K562 (cell line): ENCODE data around the gene IRF2BP1. TPM values are rescaled to one million over a fixed set of nuclear protein-coding genes. Genes with fewer than 3 reads are reported as not detected.

Source experiments
- ATAC-seq: fragments of 200-7000 bp; cut with Tn5 transposase; 3 replicates; pipeline ENCODE4 v1.9.1; 2020; ENCODE audit warnings: moderate library complexity
- BruUV-seq: library from RNA; stranded (reverse); fragments of 400-500 nt; replicated peaks from 2 replicates; lab custom pipeline; 2021; lab: Mats Ljungman, UMichigan
- CTCF ChIA-PET: fragments of 300-600 bp; formaldehyde crosslinking; extraction: SDS; loops from one replicate; lab custom pipeline; 2021; ENCODE audit warnings: low intra/inter-chr PET ratio; lab: Yijun Ruan, JAX
- POLR2A ChIA-PET: fragments of 300-600, 350-650 bp; sonication (Branson Sonifier 250); formaldehyde crosslinking; extraction: SDS; loops from one replicate; lab custom pipeline; 2021; ENCODE audit warnings: antibody characterized with exemption, inconsistent platforms; lab: Yijun Ruan, JAX
- DNase-seq, 4 experiments: peaks; one replicate each; pipeline versions ENCODE4 v3.0.0 to v3.0.0-alpha.2; 2011 to 2018; ENCODE audit warnings: low spot score in 3 of 4, mixed read lengths in 3 of 4; ENCODE audit errors: extremely low read depth in 1 of 4
- FAIRE-seq: peaks from 2 replicates; lab custom pipeline; 2011; peaks lifted over from hg19 to GRCh38; lab: Jason Lieb, UNC
- H2AFZ ChIP-seq: 2 replicates; pipeline ENCODE4 v1.6.0; 2011; ENCODE audit warnings: low read depth, low read length, control low read depth, inconsistent platforms
- H3K27ac ChIP-seq: fragments of 200-600 bp; 3 replicates; pipeline ENCODE4 v1.8.0; 2011; ENCODE audit warnings: low read depth, mild to moderate bottlenecking, control low read depth, inconsistent platforms, low read length, moderate library complexity, mixed read lengths; ENCODE audit errors: extremely low read depth
- H3K27me3 ChIP-seq, 2 experiments: fragments of 300-600 bp in 1 of 2; 2 replicates in 1 of 2; 3 replicates in 1 of 2; pipeline versions ENCODE4 v1.6.0 to v1.8.0; 2011; ENCODE audit warnings: inconsistent platforms in 2 of 2, low read length in 2 of 2, mild to moderate bottlenecking in 1 of 2, mixed read lengths in 1 of 2, moderate library complexity in 1 of 2; ENCODE audit not compliant: control insufficient read depth in 2 of 2, insufficient read depth in 2 of 2
- H3K36me3 ChIP-seq: fragments of 300-600 bp; 3 replicates; pipeline ENCODE4 v1.8.0; 2011; ENCODE audit warnings: mild to moderate bottlenecking, low read length, inconsistent platforms; ENCODE audit not compliant: control insufficient read depth, insufficient read depth
- H3K4me1 ChIP-seq, 2 experiments: fragments of 200-600 bp in 1 of 2; replicated peaks in 1 of 2; 2 replicates in 1 of 2; 3 replicates in 1 of 2; pipeline versions ENCODE4 v1.5.1 to v1.8.0; 2011; ENCODE audit warnings: inconsistent platforms in 2 of 2, low read length in 2 of 2, mild to moderate bottlenecking in 1 of 2, mixed read lengths in 1 of 2, moderate library complexity in 1 of 2; ENCODE audit not compliant: control insufficient read depth in 2 of 2, insufficient read depth in 2 of 2
- H3K4me2 ChIP-seq: 2 replicates; pipeline ENCODE4 v1.6.1; 2011; ENCODE audit warnings: low read length, control low read depth, inconsistent platforms, mixed read lengths; ENCODE audit not compliant: insufficient read depth
- H3K4me3 ChIP-seq: fragments of 200-600 bp; sonication (generic), shearing (Covaris generic); 2 replicates; pipeline ENCODE4 v1.5.1; 2016; ENCODE audit warnings: control low read depth, inconsistent platforms
- H3K79me2 ChIP-seq: fragments of 200-600 bp; 3 replicates; pipeline ENCODE4 v1.8.0; 2011; ENCODE audit warnings: low read length, inconsistent platforms; ENCODE audit not compliant: control insufficient read depth, insufficient read depth
- H3K9ac ChIP-seq, 2 experiments: 2 replicates each; pipeline versions ENCODE4 v1.6.0 to v1.6.1; 2011; ENCODE audit warnings: low read depth in 2 of 2, low read length in 2 of 2, control low read depth in 1 of 2, inconsistent platforms in 1 of 2, mild to moderate bottlenecking in 1 of 2, mixed read lengths in 1 of 2; ENCODE audit not compliant: insufficient read depth in 1 of 2
- H3K9me1 ChIP-seq: one replicate; pipeline ENCODE4 v1.6.0; 2011; ENCODE audit warnings: inconsistent platforms, mild to moderate bottlenecking, low read length, moderate library complexity; ENCODE audit not compliant: control insufficient read depth, insufficient read depth
- H3K9me3 ChIP-seq: replicated peaks from 2 replicates; pipeline ENCODE4 v1.5.1; 2011; ENCODE audit warnings: low read depth, low read length, inconsistent platforms; ENCODE audit not compliant: control insufficient read depth, insufficient read depth
- H4K20me1 ChIP-seq: replicated peaks from 2 replicates; pipeline ENCODE4 v1.6.1; 2011; ENCODE audit warnings: low read length, inconsistent platforms, mixed read lengths; ENCODE audit not compliant: control insufficient read depth, insufficient read depth
- BHLHE40 ChIP-seq: IDR thresholded peaks from 2 replicates; pipeline ENCODE4 v1.6.1; 2011; ENCODE audit warnings: low read length, improper control_type of control experiment
- CEBPG ChIP-seq, 3 experiments: fragments of 200-800 bp in 1 of 3; sonication (Bioruptor generic) in 1 of 3; sonication (generic) in 1 of 3; formaldehyde crosslinking in 1 of 3; IDR thresholded peaks in 2 of 3; conservative IDR thresholded peaks in 1 of 3; 2 replicates each; pipeline versions ENCODE4 v1.6.1 to v1.8.0; 2016 to 2022; ENCODE audit warnings: missing compliant biosample characterization in 2 of 3, missing genetic modification characterization in 2 of 3, mild to moderate bottlenecking in 1 of 3, missing genetic modification reagents in 1 of 3
- ESRRB ChIP-seq: fragments of 250-450 bp; sonication (Bioruptor Pico); IDR thresholded peaks from 2 replicates; pipeline ENCODE4 v1.5.0; 2020; ENCODE audit warnings: mild to moderate bottlenecking, moderate library complexity, borderline replicate concordance
- RBM14 ChIP-seq: fragments of 200-400 bp; formaldehyde crosslinking; IDR thresholded peaks from 2 replicates; pipeline ENCODE4 v1.6.1; 2018; ENCODE audit warnings: low read depth, mild to moderate bottlenecking, low read length, moderate library complexity, borderline replicate concordance; ENCODE audit not compliant: insufficient read depth
- SETDB1 ChIP-seq: IDR thresholded peaks from one replicate; pipeline ENCODE4 v1.6.1; 2012; ENCODE audit warnings: low read length, control low read depth, inconsistent platforms
- STAG1 ChIP-seq: sonication (generic); formaldehyde crosslinking; IDR thresholded peaks from 2 replicates; pipeline ENCODE4 v1.5.0; 2020; ENCODE audit warnings: missing genetic modification reagents, borderline replicate concordance
- TSC22D4 ChIP-seq: fragments of 450-650 bp; IDR thresholded peaks from 2 replicates; pipeline ENCODE4 v1.6.1; 2016; ENCODE audit warnings: missing genetic modification characterization, missing biosample characterization, control low read depth
- WGBS: fragments of 100-300 bp; shearing (Covaris generic); methylation state at CpG from one replicate; pipeline ENCODE4 v1.1.6; 2016; ENCODE audit warnings: low coverage, mixed read lengths; ENCODE audit not compliant: insufficient coverage; ENCODE audit errors: missing lambda C conversion rate; 5-methylcytosine and 5-hydroxymethylcytosine counted together
- in situ Hi-C: fragments of 300-500 bp; cut with MboI; formaldehyde crosslinking; loops from 4 replicates; pipeline ENCODE4 v1.15.0; 2018; ENCODE audit warnings: inconsistent platforms, mixed read lengths
- intact Hi-C: fragments of 100-400 bp; cut with micrococcal nuclease; formaldehyde crosslinking; loops from 2 replicates; pipeline ENCODE4 v1.14.2; 2022
- polyA plus RNA-seq, 8 experiments: library from polyadenylated mRNA; depleted of rRNA in 4 of 8; stranded (reverse) in 5 of 8; unstranded in 3 of 8; fragments of >200 nt; fragmentation: Nextera tagmentation in 2 of 8; fragmentation: Illumina TruSeq in 1 of 8; extraction: Ambion mirVana in 2 of 8; extraction: Trizol in 1 of 8; gene quantifications; 2 replicates each; pipeline versions ENCODE4 v1.2.1 to v1.2.3, GENCODE V29; 2011 to 2014; ENCODE audit warnings: inconsistent platforms in 1 of 8, missing spikeins in 1 of 8
- total RNA-seq, 7 experiments: library from RNA; depleted of rRNA in 6 of 7; stranded (reverse); fragments of >200 nt in 6 of 7; fragmentation: Illumina TruSeq in 2 of 7; extraction: Trizol in 2 of 7; gene quantifications; 2 replicates each; pipeline versions ENCODE4 v1.2.1 to v1.2.3, GENCODE V29; 2011 to 2021; ENCODE audit warnings: low replicate concordance in 1 of 7
- TF ChIP-seq, protein P1 (sequence below): fragments of 450-650 bp; IDR thresholded peaks from 2 replicates; pipeline ENCODE4 v1.7.0; 2016; ENCODE audit warnings: borderline replicate concordance
- TF ChIP-seq, protein P2 (sequence below), 2 experiments: fragments of 450-650 bp in 1 of 2; sonication (generic) in 1 of 2; formaldehyde crosslinking in 1 of 2; IDR thresholded peaks in 1 of 2; conservative IDR thresholded peaks in 1 of 2; 2 replicates each; pipeline versions ENCODE4 v1.6.1 to v1.8.1; 2016 to 2023; ENCODE audit warnings: mild to moderate bottlenecking in 2 of 2, moderate library complexity in 2 of 2, inconsistent platforms in 1 of 2, missing genetic modification reagents in 1 of 2
- TF ChIP-seq, protein P3 (sequence below): fragments of 450-650 bp; formaldehyde crosslinking; IDR thresholded peaks from 2 replicates; pipeline ENCODE4 v1.4.0; 2020; ENCODE audit warnings: mild to moderate bottlenecking, moderate library complexity
- TF ChIP-seq, protein P4 (sequence below): fragments of 250-450 bp; sonication (Bioruptor Pico); IDR thresholded peaks from 2 replicates; pipeline ENCODE4 v1.8.0; 2022; ENCODE audit warnings: inconsistent platforms

The IRF2BP1 gene
- total and polyA plus RNA-seq, 9 of the 15 experiments (the other 6 are each of a cell fraction or from before 2014, with no cell fraction given), result 0.61 to 35.9 (median 3.5) TPM

DNA sequence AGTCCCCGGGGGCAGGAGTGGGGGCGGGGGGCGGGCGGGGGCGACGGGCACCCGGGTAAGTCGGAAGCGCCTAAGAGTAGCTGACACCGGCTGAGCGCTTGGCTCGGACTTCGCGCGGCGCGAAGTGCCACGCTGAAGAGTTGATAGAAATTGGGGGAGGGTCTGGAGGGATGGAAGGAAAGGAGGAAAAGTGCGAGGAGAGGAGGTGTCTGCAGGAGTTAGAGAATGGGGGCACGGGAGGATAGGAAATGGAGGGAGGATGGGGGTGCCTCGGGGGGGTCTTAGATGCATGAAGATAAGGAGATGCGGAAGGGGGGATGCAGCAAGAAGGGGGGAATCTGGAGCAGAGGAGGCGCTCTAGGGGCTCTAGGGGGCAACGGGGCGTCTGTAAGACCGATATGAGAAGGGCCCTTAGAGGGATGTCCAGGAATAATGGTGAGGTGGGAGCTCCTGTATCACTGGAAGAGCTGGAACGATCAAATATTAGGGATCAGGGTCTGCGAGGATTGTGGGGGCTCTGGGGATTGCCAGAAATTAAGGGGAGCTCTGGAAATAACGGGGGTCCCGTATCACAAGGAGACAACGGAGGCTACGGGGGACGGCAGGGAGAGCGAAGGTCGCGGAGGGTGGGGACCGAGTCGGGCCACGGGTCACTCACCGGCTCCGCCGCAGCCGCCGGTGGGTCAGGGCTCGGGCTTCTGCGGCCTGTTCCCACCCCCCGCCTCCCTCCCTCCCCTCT, 16.1 kb upstream of the IRF2BP1 start, which contains the start of gene MYPOP (continued):
- no peak for TF ChIP-seq ESRRB
- TF ChIP-seq BHLHE40, result no peak
- TF ChIP-seq, protein P1, sequence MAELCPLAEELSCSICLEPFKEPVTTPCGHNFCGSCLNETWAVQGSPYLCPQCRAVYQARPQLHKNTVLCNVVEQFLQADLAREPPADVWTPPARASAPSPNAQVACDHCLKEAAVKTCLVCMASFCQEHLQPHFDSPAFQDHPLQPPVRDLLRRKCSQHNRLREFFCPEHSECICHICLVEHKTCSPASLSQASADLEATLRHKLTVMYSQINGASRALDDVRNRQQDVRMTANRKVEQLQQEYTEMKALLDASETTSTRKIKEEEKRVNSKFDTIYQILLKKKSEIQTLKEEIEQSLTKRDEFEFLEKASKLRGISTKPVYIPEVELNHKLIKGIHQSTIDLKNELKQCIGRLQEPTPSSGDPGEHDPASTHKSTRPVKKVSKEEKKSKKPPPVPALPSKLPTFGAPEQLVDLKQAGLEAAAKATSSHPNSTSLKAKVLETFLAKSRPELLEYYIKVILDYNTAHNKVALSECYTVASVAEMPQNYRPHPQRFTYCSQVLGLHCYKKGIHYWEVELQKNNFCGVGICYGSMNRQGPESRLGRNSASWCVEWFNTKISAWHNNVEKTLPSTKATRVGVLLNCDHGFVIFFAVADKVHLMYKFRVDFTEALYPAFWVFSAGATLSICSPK, result peak; percentile 83; the same call in 1 of the 2 replicates
- TF ChIP-seq TSC22D4, result no peak

DNA sequence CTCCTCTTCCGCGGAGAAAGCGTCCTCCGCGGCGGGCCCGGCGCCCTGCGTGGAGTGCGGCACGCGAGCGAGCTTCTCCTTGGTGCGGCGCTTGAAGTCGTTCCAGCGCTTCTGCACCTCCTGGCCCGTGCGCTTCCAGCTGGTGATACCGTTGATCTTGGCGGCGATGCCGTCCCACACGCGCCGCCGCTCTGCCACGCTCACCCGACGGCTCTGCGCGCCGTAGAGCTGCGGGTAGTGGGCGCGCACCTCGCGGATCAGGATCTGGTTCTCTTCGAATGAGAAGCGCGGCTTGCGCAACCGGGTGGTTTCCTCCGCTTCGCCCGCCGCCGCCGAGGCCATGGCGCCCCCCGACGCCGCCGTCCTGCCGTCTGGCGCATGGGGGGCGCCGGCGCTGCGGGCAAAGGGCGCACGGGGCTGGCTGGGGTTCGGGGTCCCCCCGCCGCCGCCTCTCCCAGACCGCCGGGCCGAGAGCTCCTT, 15.5 kb upstream of the IRF2BP1 start:
- H3K79me2 ChIP-seq, result peaks cover 20% of the 10 kb centered on the region
- H3K9ac ChIP-seq, result peak overlapping the region in 1 of 2 experiments; percentile 94; a peak in 3 of 4 replicates
- in situ Hi-C loops, result no loop called here
- no peaks in the 10 kb centered on the region for H3K9me3 ChIP-seq
- peak overlapping the region; percentile 52 for H3K4me3 ChIP-seq
- WGBS, result 92% methylated on average over 10 of the region's 69 CpGs
- intact Hi-C loops, result no loop called here
- no peak for FAIRE-seq
- H3K9me1 ChIP-seq, result no peaks in the 10 kb centered on the region
- no peak overlapping the region for H2AFZ ChIP-seq
- peaks cover 29% of the 10 kb centered on the region for H3K36me3 ChIP-seq
- BruUV-seq, result no TSS peak
- CTCF ChIA-PET, result no interaction called here
- peaks cover 6 to 25% of the 10 kb centered on the region in 2 experiments; a peak in 4 of 5 replicates for H3K4me1 ChIP-seq
- POLR2A ChIA-PET, result interaction anchor here (1.0 to 1.7 kb wide), 2 partner anchors 10 to 14 kb away, joined by 3 to 4 read pairs; no protein-coding TSS in a partner anchor
- ATAC-seq, result no peak
- H3K27ac ChIP-seq, result no peak overlapping the region
- DNase-seq, result no peak
- H3K27me3 ChIP-seq, result no peaks in the 10 kb centered on the region
- no peaks in the 10 kb centered on the region for H4K20me1 ChIP-seq
- H3K4me2 ChIP-seq, result no peak overlapping the region
- no peak for TF ChIP-seq SETDB1
- TF ChIP-seq STAG1, result 0 out of 2 replicates have a peak, but pooled peaks have one; percentile 13
- TF ChIP-seq, protein P2, sequence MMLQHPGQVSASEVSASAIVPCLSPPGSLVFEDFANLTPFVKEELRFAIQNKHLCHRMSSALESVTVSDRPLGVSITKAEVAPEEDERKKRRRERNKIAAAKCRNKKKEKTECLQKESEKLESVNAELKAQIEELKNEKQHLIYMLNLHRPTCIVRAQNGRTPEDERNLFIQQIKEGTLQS (IDR thresholded peaks at IDR 0.05), result peak; percentile 20; the same call in 1 of the 2 replicates
- TF ChIP-seq, protein P2 (CRISPR knock-in tag; conservative IDR thresholded peaks at IDR 0.05), result no peak
- TF ChIP-seq CEBPG (CRISPR knock-in tag; IDR thresholded peaks at IDR 0.05), result peak; percentile 84
- peak; percentile 73 to 81 for TF ChIP-seq CEBPG (tag; conservative IDR thresholded peaks at IDR 0.05 in 1 of 2, IDR thresholded peaks at IDR 0.05 in 1 of 2)
- TF ChIP-seq, protein P3, sequence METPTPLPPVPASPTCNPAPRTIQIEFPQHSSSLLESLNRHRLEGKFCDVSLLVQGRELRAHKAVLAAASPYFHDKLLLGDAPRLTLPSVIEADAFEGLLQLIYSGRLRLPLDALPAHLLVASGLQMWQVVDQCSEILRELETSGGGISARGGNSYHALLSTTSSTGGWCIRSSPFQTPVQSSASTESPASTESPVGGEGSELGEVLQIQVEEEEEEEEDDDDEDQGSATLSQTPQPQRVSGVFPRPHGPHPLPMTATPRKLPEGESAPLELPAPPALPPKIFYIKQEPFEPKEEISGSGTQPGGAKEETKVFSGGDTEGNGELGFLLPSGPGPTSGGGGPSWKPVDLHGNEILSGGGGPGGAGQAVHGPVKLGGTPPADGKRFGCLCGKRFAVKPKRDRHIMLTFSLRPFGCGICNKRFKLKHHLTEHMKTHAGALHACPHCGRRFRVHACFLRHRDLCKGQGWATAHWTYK, result no peak
- 0 out of 2 replicates have a peak, but pooled peaks have one; percentile 1 for TF ChIP-seq RBM14
- TF ChIP-seq, protein P4, sequence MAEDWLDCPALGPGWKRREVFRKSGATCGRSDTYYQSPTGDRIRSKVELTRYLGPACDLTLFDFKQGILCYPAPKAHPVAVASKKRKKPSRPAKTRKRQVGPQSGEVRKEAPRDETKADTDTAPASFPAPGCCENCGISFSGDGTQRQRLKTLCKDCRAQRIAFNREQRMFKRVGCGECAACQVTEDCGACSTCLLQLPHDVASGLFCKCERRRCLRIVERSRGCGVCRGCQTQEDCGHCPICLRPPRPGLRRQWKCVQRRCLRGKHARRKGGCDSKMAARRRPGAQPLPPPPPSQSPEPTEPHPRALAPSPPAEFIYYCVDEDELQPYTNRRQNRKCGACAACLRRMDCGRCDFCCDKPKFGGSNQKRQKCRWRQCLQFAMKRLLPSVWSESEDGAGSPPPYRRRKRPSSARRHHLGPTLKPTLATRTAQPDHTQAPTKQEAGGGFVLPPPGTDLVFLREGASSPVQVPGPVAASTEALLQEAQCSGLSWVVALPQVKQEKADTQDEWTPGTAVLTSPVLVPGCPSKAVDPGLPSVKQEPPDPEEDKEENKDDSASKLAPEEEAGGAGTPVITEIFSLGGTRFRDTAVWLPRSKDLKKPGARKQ (CRISPR knock-in tag), result peak; percentile 91
